T-helper 2 cell (primary cell): ENCODE results near the gene GON7.

Experiments
- DNase-seq, 5 experiments: peaks; one replicate each; pipeline versions ENCODE4 v3.0.0 to v3.0.0-alpha.2; 2012 to 2022

Gene GON7

GRCh38 chr14:93156693-93157369 lies 50.0 kb downstream of the GON7 start:
- DNase-seq, result no peak

GRCh38 chr14:93155667-93156066 lies 51.2 kb downstream of the GON7 start:
- DNase-seq, result no peak

GRCh38 chr14:93153121-93153520 lies 53.7 kb downstream of the GON7 start:
- no peak for DNase-seq
